PC-3 (cell line): Measurements from ENCODE around the gene ACVR1B.

Experiments
- CTCF ChIP-seq: fragments of 300-600 bp; sonication (generic); conservative IDR thresholded peaks from 2 replicates; pipeline ENCODE4 v1.5.1; 2017; ENCODE audit warnings: antibody characterized with exemption, low read depth, mild to moderate bottlenecking, low read length
- EZH2 ChIP-seq: fragments of 300-600 bp; sonication (generic); IDR thresholded peaks from one replicate; pipeline ENCODE4 v1.6.1; 2017; ENCODE audit warnings: antibody characterized with exemption, mild to moderate bottlenecking, low read length; ENCODE audit not compliant: unreplicated experiment
- EZH2phosphoT487 ChIP-seq: fragments of 300-600 bp; sonication (generic); IDR thresholded peaks from 2 replicates; pipeline ENCODE4 v1.6.1; 2018; ENCODE audit warnings: mild to moderate bottlenecking, antibody characterized with exemption, low read length, borderline replicate concordance

GRCh38 chr12:51914034-51914923 lies 37.2 kb upstream of the ACVR1B start:
- no peak for TF ChIP-seq CTCF
- TF ChIP-seq EZH2: no peak
- TF ChIP-seq EZH2phosphoT487: no peak
